ENCODE results near the gene CIRBP.

DNA sequence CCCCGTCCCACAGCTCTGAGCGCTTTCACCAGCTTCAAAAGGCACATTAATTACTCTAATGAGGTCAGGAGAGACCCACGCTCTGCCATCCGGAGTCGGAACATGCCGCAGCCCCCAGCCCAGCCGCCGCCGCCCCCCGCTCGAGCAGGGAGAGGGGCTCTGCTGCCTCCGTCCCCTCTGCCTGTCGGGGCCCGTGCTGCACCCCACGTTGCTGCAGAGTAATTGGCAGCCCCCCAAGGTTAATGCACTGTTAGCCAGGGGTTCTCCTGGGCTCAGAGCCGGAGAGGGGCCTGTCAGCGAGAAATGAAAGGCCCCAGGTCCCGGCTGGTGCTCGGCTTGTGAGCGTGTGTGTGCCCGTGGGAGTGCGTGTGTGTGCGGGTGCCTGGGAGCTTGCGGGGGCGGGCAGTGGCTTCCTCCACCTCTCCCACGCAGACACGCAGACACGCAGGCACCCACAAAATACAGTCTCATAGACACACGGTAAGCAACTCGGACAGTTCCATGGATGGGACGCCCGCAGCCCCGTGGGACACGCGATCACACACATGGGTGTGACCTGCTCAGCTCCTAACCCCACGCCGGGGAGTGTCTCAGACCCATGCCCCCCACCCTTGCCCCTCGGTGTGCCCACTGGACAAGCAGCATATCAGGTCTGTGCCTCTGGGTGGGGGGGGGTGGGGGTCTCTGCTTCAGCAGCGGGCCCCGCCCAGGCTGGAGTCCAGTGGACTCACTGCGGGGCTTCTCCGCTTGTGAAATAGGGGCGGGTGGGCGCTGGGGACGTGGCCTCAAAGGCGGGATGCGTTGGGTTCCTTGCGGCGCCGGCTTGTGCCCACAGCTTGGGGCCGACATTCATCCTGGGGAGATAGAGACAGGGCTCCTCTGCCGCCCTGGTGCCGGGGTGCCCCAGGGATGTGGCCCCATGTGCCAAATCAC is 11.8 kb downstream of the CIRBP start:
- TF ChIP-seq EZH2phosphoT487 (IDR thresholded peaks at IDR 0.05; ENCODE audit: low read depth) = no peak
- TF ChIP-seq, protein P1, sequence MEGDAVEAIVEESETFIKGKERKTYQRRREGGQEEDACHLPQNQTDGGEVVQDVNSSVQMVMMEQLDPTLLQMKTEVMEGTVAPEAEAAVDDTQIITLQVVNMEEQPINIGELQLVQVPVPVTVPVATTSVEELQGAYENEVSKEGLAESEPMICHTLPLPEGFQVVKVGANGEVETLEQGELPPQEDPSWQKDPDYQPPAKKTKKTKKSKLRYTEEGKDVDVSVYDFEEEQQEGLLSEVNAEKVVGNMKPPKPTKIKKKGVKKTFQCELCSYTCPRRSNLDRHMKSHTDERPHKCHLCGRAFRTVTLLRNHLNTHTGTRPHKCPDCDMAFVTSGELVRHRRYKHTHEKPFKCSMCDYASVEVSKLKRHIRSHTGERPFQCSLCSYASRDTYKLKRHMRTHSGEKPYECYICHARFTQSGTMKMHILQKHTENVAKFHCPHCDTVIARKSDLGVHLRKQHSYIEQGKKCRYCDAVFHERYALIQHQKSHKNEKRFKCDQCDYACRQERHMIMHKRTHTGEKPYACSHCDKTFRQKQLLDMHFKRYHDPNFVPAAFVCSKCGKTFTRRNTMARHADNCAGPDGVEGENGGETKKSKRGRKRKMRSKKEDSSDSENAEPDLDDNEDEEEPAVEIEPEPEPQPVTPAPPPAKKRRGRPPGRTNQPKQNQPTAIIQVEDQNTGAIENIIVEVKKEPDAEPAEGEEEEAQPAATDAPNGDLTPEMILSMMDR (IDR thresholded peaks at IDR 0.05; ENCODE audit: low read depth, low read length) = no peak
